Measurements from ENCODE around the gene AFAP1. TPM values are rescaled to one million over a fixed set of nuclear protein-coding genes. Genes with fewer than 3 reads are reported as not detected.

AFAP1 gene
- total and polyA plus RNA-seq, 2 donors (not counting 3 experiments of a cell fraction or from before 2014, with no cell fraction given): 32.3 to 103 TPM

- Histone ChIP-seq H3K36me3 (ENCODE audit: control insufficient read depth in 2 of 2, extremely low read depth in 1 of 2, insufficient read depth in 2 of 2, low read length in 2 of 2) (no peaks in the 10 kb centered on the region), H3K9me1 (replicated peaks; ENCODE audit: control insufficient read depth, extremely low read depth, insufficient read depth, low read length) (no peaks in the 10 kb centered on the region), H3K4me1 (ENCODE audit: control insufficient read depth, extremely low read depth, insufficient read depth, low read length) (peaks cover 10% of the 10 kb centered on the region), H3K79me2 (ENCODE audit: control insufficient read depth, insufficient read depth, low read length) (no peaks in the 10 kb centered on the region), H2AFZ (ENCODE audit: low read depth, low read length) (peak overlapping the region; percentile 82), H3K27ac (ENCODE audit: insufficient read depth, low read depth, low read length) (no peak overlapping the region), H3K4me3 (replicated peaks in 1 of 3; ENCODE audit: insufficient read depth in 1 of 3, low read depth in 1 of 3, low read length in 3 of 3) (no peak overlapping the region), H4K20me1 (replicated peaks; ENCODE audit: control insufficient read depth, extremely low read depth, insufficient read depth, low read length) (no peaks in the 10 kb centered on the region), H3K9me3 (replicated peaks; ENCODE audit: control insufficient read depth, insufficient read depth, low read length) (no peaks in the 10 kb centered on the region), H3K27me3 (ENCODE audit: control insufficient read depth in 2 of 2, insufficient read depth in 2 of 2, low read length in 2 of 2) (no peaks in the 10 kb centered on the region), H3K9ac (replicated peaks; ENCODE audit: extremely low read depth, insufficient read depth, low read length) (no peak overlapping the region), H3K4me2 (ENCODE audit: insufficient read depth, low read length) (no peak overlapping the region)
- BruUV-seq (replicated peaks): no TSS peak
- TF ChIP-seq, protein P1, sequence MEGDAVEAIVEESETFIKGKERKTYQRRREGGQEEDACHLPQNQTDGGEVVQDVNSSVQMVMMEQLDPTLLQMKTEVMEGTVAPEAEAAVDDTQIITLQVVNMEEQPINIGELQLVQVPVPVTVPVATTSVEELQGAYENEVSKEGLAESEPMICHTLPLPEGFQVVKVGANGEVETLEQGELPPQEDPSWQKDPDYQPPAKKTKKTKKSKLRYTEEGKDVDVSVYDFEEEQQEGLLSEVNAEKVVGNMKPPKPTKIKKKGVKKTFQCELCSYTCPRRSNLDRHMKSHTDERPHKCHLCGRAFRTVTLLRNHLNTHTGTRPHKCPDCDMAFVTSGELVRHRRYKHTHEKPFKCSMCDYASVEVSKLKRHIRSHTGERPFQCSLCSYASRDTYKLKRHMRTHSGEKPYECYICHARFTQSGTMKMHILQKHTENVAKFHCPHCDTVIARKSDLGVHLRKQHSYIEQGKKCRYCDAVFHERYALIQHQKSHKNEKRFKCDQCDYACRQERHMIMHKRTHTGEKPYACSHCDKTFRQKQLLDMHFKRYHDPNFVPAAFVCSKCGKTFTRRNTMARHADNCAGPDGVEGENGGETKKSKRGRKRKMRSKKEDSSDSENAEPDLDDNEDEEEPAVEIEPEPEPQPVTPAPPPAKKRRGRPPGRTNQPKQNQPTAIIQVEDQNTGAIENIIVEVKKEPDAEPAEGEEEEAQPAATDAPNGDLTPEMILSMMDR (IDR thresholded peaks at IDR 0.05; ENCODE audit: extremely low read depth in 1 of 2, insufficient read depth in 1 of 2, low read depth in 1 of 2, low read length in 2 of 2): no peak
- TF ChIP-seq JUN (IDR thresholded peaks at IDR 0.05; ENCODE audit: borderline replicate concordance, insufficient read depth, insufficient read length, low read depth): peak; percentile 2
- FAIRE-seq (peak; percentile 66), DNase-seq (ENCODE audit: low read depth, low spot score) (peak; percentile 35)
- dilution Hi-C loops (cut with MboI; ENCODE audit: extremely low pct_ligation_motif_present, low sequenced_read_pairs): no loop called here
- CTCF ChIA-PET: interaction anchor here (1.2 to 1.7 kb wide), 2 partner anchors 75 to 266 kb away, joined by 3 to 8 read pairs; no protein-coding TSS in a partner anchor
- POLR2A ChIA-PET: no interaction called here
- intact Hi-C loops (cut with micrococcal nuclease): loop anchor here (1.0 to 2.0 kb wide), 3 partner anchors 74 to 264 kb away; no protein-coding TSS in a partner anchor
Observed at GRCh38 chr4:7722766-7723387, 216.8 kb downstream of the AFAP1 start.

GRCh38 chr4:7721984-7722551 lies 217.6 kb downstream of the AFAP1 start:
- Histone ChIP-seq H3K9me1 (replicated peaks; ENCODE audit: control insufficient read depth, extremely low read depth, insufficient read depth, low read length) (no peaks in the 10 kb centered on the region), H3K27me3 (ENCODE audit: control insufficient read depth in 2 of 2, insufficient read depth in 2 of 2, low read length in 2 of 2) (peaks cover 0 to 1% of the 10 kb centered on the region in 2 experiments), H2AFZ (ENCODE audit: low read depth, low read length) (no peak overlapping the region), H3K36me3 (ENCODE audit: control insufficient read depth in 2 of 2, extremely low read depth in 1 of 2, insufficient read depth in 2 of 2, low read length in 2 of 2) (no peaks in the 10 kb centered on the region), H3K4me2 (ENCODE audit: insufficient read depth, low read length) (no peak overlapping the region), H3K9me3 (replicated peaks; ENCODE audit: control insufficient read depth, insufficient read depth, low read length) (no peaks in the 10 kb centered on the region), H3K9ac (replicated peaks; ENCODE audit: extremely low read depth, insufficient read depth, low read length) (no peak overlapping the region), H3K4me1 (ENCODE audit: control insufficient read depth, extremely low read depth, insufficient read depth, low read length) (peaks cover 10% of the 10 kb centered on the region), H4K20me1 (replicated peaks; ENCODE audit: control insufficient read depth, extremely low read depth, insufficient read depth, low read length) (no peaks in the 10 kb centered on the region), H3K4me3 (replicated peaks in 1 of 3; ENCODE audit: insufficient read depth in 1 of 3, low read depth in 1 of 3, low read length in 3 of 3) (no peak overlapping the region), H3K27ac (ENCODE audit: insufficient read depth, low read depth, low read length) (no peak overlapping the region), H3K79me2 (ENCODE audit: control insufficient read depth, insufficient read depth, low read length) (no peaks in the 10 kb centered on the region)
- CTCF ChIA-PET: interaction anchor here (0.5 to 1.7 kb wide), 4 partner anchors 74 to 310 kb away, joined by 3 to 8 read pairs (median 4); no protein-coding TSS in a partner anchor
- FAIRE-seq (peak; percentile 82), DNase-seq (ENCODE audit: low read depth, low spot score) (peak; percentile 42)
- POLR2A ChIA-PET: no interaction called here
- intact Hi-C loops (cut with micrococcal nuclease): loop anchor here (1.0 to 2.0 kb wide), 3 partner anchors 73 to 265 kb away; no protein-coding TSS in a partner anchor
- BruUV-seq (replicated peaks): no TSS peak
- TF ChIP-seq FOS (IDR thresholded peaks at IDR 0.05; ENCODE audit: borderline replicate concordance, insufficient read depth, low read length) (no peak), JUN (IDR thresholded peaks at IDR 0.05; ENCODE audit: borderline replicate concordance, insufficient read depth, insufficient read length, low read depth) (no peak)
- TF ChIP-seq, protein P1 (IDR thresholded peaks at IDR 0.05; ENCODE audit: extremely low read depth in 1 of 2, insufficient read depth in 1 of 2, low read depth in 1 of 2, low read length in 2 of 2): peak; percentile 48 to 67
- dilution Hi-C loops (cut with MboI; ENCODE audit: extremely low pct_ligation_motif_present, low sequenced_read_pairs): no loop called here
